GM20431 (cell line): ENCODE results near the gene HEY2.

Experiments used
- in situ Hi-C: fragments of 300-500 bp; cut with MseI, MboI; formaldehyde crosslinking; loops from one replicate; pipeline ENCODE4 v1.15.0; 2020; ENCODE audit warnings: low sequenced_read_pairs; ENCODE audit not compliant: unreplicated experiment

HEY2 gene

GRCh38 chr6:125742464-125743120 lies 6.8 kb upstream of the HEY2 start:
- in situ Hi-C loops = no loop called here

GRCh38 chr6:125743604-125744003 lies 5.8 kb upstream of the HEY2 start:
- in situ Hi-C loops = no loop called here

GRCh38 chr6:125745281-125746018 lies 4.0 kb upstream of the HEY2 start:
- in situ Hi-C loops = no loop called here

- in situ Hi-C loops = no loop called here
Measured at GRCh38 chr6:125746019-125746414, 3.4 kb upstream of the HEY2 start.

- in situ Hi-C loops = no loop called here
Measured at GRCh38 chr6:125746731-125747588, 2.5 kb upstream of the HEY2 start.

GRCh38 chr6:125747589-125748405 lies 1.6 kb upstream of the HEY2 start:
- in situ Hi-C loops = no loop called here

- in situ Hi-C loops = no loop called here
Measured at GRCh38 chr6:125748406-125749172, 843 bp upstream of the HEY2 start.

- in situ Hi-C loops = loop anchor here (25.0 kb wide), 1 partner anchor 238 kb away; no protein-coding TSS in a partner anchor
Measured at GRCh38 chr6:125749865-125750691, 646 bp downstream of the HEY2 start.

- in situ Hi-C loops = loop anchor here (25.0 kb wide), 1 partner anchor 239 kb away; no protein-coding TSS in a partner anchor
Measured at GRCh38 chr6:125750692-125751333, 1.4 kb downstream of the HEY2 start.

- in situ Hi-C loops = loop anchor here (25.0 kb wide), 1 partner anchor 239 kb away; no protein-coding TSS in a partner anchor
Measured at GRCh38 chr6:125751334-125751916, 2.0 kb downstream of the HEY2 start.

- in situ Hi-C loops = loop anchor here (25.0 kb wide), 1 partner anchor 240 kb away; no protein-coding TSS in a partner anchor
Measured at GRCh38 chr6:125752773-125753172, 3.3 kb downstream of the HEY2 start.

GRCh38 chr6:125753218-125753936 lies 3.9 kb downstream of the HEY2 start:
- in situ Hi-C loops = loop anchor here (25.0 kb wide), 1 partner anchor 241 kb away; no protein-coding TSS in a partner anchor

- in situ Hi-C loops = loop anchor here (25.0 kb wide), 1 partner anchor 242 kb away; no protein-coding TSS in a partner anchor
Measured at GRCh38 chr6:125753937-125754259, 4.5 kb downstream of the HEY2 start.

- in situ Hi-C loops = loop anchor here (25.0 kb wide), 1 partner anchor 242 kb away; no protein-coding TSS in a partner anchor
Measured at GRCh38 chr6:125754566-125754965, 5.1 kb downstream of the HEY2 start.

- in situ Hi-C loops = loop anchor here (5.0 to 25.0 kb wide), 2 partner anchors 247 to 447 kb away; no protein-coding TSS in a partner anchor
Measured at GRCh38 chr6:125759184-125759902, 9.9 kb downstream of the HEY2 start.

- in situ Hi-C loops = loop anchor here (5.0 to 25.0 kb wide), 2 partner anchors 248 to 448 kb away; no protein-coding TSS in a partner anchor
Measured at GRCh38 chr6:125759959-125760457, 10.6 kb downstream of the HEY2 start.
